ENCODE results near the gene DCDC2.
"Not testable (repeated sequence)": the region's sequence is repeated elsewhere in the genome, so short reads cannot be mapped to it uniquely, and the experiment has no call there.

The DCDC2 gene

DNA sequence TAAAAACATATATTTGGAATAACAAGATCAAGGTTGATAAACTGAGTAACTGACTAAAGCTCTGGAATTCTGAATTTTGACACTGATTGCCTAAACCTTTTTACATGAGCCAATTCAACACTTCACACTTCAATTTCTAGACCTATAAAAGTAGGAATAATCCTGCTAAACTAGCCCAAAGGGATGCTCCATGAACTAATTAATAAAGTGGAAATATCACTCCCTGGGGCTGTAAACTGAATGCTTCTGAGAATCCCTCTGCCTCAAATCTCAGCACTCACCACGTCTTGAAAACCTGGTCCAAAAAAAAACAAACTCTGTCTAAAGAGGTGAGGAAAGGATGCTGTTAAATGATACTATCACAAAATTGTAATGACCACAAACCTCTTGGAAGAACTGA lies 50.9 kb downstream of the DCDC2 start:
- H3K4me3 ChIP-seq, result no peak overlapping the region
- TF ChIP-seq, protein P1, sequence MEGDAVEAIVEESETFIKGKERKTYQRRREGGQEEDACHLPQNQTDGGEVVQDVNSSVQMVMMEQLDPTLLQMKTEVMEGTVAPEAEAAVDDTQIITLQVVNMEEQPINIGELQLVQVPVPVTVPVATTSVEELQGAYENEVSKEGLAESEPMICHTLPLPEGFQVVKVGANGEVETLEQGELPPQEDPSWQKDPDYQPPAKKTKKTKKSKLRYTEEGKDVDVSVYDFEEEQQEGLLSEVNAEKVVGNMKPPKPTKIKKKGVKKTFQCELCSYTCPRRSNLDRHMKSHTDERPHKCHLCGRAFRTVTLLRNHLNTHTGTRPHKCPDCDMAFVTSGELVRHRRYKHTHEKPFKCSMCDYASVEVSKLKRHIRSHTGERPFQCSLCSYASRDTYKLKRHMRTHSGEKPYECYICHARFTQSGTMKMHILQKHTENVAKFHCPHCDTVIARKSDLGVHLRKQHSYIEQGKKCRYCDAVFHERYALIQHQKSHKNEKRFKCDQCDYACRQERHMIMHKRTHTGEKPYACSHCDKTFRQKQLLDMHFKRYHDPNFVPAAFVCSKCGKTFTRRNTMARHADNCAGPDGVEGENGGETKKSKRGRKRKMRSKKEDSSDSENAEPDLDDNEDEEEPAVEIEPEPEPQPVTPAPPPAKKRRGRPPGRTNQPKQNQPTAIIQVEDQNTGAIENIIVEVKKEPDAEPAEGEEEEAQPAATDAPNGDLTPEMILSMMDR (IDR thresholded peaks at IDR 0.05), result no peak
- H3K27ac ChIP-seq, result no peak overlapping the region
- DNase-seq (ENCODE audit: low spot score), result no peak

DNA sequence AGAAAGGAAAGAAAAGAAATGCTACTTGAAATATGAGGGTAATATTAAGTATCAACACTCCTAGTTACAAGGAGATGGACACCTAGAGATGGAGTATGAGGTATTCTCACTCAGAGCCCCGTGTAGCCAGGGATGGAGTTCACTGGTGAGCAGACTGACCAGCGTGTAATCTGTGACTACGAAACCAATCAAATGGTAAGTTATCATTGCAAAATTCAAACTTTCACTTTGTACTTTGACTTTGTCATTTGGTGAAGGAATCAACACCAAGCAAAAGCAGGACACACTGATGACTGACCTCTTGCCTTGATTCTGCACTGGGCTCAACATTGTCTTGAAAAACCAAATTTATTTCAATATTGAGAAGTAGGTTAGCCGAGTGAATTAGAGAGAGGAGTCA lies 51.8 kb downstream of the DCDC2 start:
- Histone ChIP-seq H3K4me3 (no peak overlapping the region), H3K27ac (no peak overlapping the region)
- TF ChIP-seq, protein P1 (IDR thresholded peaks at IDR 0.05), result no peak
- DNase-seq (ENCODE audit: low spot score), result no peak

DNA sequence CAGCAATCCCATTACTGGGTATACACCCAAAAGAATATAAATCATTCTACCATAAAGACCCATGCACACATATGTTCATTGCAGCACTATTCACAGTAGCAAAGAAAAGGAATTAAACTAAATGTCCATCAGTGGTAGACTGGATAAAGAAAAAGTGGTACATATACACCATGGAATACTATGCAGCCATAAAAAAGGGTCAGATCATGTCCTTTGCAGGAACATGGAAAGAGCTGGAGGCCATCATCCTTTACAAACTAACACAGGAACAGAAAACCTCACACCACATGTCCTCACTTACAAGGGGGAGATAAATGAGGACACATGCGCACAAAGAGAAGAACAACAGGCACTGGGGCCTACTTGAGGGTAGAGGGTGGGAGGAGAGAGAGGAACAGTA lies 60.9 kb downstream of the DCDC2 start:
- Histone ChIP-seq H3K27ac (no peak overlapping the region), H3K4me3 (no peak overlapping the region)
- no peak for DNase-seq (ENCODE audit: low spot score)
- TF ChIP-seq, protein P1 (IDR thresholded peaks at IDR 0.05), result no peak

DNA sequence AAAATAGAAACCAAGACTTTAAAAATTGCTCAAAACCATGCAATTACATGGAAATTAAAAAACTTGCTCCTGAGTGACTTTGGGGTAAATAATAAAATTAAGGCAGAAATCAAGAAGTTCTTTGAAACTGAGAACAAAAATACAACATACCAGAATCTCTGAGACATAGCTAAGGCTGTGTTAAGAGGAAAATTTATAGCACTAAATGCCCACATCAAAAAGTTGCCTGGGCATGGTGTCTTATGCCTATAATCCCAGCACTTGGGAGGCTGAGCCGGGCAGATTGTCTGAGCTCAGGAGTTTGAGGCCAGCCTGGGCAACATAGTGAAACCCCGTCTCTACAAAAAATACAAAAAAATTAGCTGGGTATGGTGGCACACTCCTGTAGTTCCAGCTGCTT lies 64.0 kb downstream of the DCDC2 start:
- not testable (repeated sequence) for H3K27ac ChIP-seq; DNase-seq (ENCODE audit: low spot score)

DNA sequence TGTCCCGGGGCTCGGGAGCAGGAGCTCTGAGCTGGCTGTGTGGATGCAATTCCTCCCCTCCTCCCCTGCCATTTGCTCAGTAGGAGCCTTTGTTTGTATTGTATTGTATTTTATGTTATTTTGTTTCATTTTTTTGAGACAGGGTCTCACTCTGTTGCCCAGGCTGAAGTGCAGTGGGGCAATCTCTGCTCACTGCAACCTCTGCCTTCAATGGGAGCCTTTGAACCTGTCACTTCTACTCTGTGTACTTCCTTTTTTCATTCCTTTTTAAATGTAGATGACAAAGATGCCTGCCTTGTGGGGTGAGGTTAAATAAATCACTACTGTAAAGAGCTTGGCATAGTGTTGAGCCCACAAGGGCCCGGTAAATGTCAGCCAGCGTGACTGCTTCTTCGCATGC lies 70.6 kb downstream of the DCDC2 start:
- TF ChIP-seq, protein P1 (IDR thresholded peaks at IDR 0.05), result no peak
- Histone ChIP-seq H3K27ac (no peak overlapping the region), H3K4me3 (no peak overlapping the region)
- DNase-seq (ENCODE audit: low spot score), result no peak

More for the DNA sequence above, 64.0 kb downstream of the DCDC2 start:
- not testable (repeated sequence) for H3K4me3 ChIP-seq

DNA sequence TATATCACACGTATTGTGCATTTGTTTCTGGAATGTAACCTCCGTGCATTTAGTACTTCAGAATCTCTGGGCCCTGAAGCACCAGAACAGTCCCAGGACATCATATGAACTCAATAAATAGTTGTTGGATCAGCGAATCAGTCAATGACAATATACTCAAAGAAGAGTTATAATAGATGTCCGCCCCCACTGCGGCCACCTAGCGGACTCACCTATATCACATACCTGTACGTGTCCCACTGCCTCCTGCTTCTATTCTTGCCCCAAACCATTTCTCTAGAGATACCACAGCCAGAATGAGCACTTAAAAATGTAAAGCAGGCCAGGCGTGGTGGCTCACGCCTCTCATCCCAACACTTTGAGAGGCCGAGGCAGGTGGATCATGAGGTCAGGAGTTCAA lies 73.9 kb downstream of the DCDC2 start:
- Histone ChIP-seq H3K4me3 (no peak overlapping the region), H3K27ac (no peak overlapping the region)
- no peak for DNase-seq (ENCODE audit: low spot score)
- TF ChIP-seq, protein P1 (IDR thresholded peaks at IDR 0.05), result no peak

DNA sequence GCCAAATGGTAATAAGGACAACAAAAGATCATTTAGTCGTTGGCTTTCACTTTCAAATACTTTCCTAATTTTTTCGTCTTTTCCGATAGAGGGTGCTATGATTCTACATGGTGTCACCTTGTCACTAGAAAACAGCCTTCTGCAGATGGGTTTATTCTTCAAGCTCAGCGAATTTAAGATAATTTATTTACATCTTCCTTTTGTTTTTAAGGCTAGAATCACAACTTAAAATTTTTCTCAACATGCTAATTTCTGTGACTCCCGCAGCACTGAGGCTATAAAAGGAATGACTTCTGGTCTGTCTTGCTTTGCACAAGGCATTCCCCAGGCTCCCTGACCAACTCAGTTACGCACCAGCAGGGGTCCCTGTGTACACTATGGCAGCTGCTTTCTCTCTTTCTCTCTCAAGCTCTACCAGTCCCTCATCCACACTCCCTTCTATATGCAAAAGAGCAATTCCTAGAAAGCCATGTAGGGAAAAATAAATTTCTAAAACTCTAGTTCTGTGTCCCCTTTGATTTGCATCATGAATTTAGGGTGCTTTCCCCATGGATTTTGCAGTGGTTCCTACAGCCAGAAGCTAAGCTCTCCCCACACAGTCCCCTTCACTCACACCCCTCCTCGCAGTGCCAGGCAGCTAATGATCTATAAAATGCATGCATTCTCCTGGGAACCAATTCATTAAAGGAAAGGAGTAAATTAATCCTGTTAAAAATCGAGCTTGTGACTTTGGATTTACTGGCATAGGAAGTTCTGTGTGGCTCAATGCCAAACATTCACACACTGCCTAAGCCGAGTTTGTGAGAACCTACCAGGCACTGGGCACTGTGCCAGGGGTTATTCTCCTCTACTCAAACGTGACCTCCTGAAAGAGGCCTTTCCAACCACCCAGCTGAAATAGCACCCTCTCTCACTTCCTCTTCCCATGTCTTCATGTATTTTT lies 74.5 kb downstream of the DCDC2 start:
- no peak overlapping the region for H3K27ac ChIP-seq
- no peak for DNase-seq (ENCODE audit: low spot score)
- TF ChIP-seq, protein P1 (IDR thresholded peaks at IDR 0.05), result peak; percentile 30
- H3K4me3 ChIP-seq, result peak overlapping the region; percentile 11
